Measurements from ENCODE around the gene MSH4. TPM values are rescaled to one million over a fixed set of nuclear protein-coding genes. Genes with fewer than 3 reads are reported as not detected.
"Not testable (repeated sequence)": the region's sequence is repeated elsewhere in the genome, so short reads cannot be mapped to it uniquely, and the experiment has no call there.

MSH4 gene
- total RNA-seq, 1 donor: 0.09 TPM

- no peak overlapping the region for H3K4me3 ChIP-seq (ENCODE audit: low read depth, low read length)
- TF ChIP-seq, protein P1, sequence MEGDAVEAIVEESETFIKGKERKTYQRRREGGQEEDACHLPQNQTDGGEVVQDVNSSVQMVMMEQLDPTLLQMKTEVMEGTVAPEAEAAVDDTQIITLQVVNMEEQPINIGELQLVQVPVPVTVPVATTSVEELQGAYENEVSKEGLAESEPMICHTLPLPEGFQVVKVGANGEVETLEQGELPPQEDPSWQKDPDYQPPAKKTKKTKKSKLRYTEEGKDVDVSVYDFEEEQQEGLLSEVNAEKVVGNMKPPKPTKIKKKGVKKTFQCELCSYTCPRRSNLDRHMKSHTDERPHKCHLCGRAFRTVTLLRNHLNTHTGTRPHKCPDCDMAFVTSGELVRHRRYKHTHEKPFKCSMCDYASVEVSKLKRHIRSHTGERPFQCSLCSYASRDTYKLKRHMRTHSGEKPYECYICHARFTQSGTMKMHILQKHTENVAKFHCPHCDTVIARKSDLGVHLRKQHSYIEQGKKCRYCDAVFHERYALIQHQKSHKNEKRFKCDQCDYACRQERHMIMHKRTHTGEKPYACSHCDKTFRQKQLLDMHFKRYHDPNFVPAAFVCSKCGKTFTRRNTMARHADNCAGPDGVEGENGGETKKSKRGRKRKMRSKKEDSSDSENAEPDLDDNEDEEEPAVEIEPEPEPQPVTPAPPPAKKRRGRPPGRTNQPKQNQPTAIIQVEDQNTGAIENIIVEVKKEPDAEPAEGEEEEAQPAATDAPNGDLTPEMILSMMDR (IDR thresholded peaks at IDR 0.05; ENCODE audit: insufficient read depth, low read length): no peak
- DNase-seq (ENCODE audit: low read depth): no peak
These were observed 24.7 kb upstream of the MSH4 start for GRCh38 chr1:75771978-75772377.

DNA sequence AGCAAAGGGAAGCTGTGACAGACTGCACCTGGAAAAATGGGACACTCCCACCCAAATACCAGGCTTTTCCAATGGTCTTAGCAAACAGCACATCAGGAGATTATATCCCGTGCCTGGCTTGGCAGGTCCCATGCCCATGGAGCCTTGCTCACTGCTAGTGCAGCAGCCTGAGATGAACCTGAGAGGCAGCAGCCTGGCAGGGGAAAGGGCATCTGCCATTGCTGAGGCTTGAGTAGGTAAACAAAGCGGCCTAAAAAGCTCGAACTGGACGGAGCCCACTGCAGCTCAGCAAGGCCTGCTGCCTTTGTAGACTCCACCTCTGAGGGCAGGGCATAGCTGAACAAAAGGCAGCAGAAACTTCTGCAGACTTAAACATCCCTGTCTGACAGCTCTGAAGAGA, 18.9 kb upstream of the MSH4 start:
- DNase-seq (ENCODE audit: low read depth); H3K4me3 ChIP-seq (ENCODE audit: low read depth, low read length): not testable (repeated sequence)

DNA sequence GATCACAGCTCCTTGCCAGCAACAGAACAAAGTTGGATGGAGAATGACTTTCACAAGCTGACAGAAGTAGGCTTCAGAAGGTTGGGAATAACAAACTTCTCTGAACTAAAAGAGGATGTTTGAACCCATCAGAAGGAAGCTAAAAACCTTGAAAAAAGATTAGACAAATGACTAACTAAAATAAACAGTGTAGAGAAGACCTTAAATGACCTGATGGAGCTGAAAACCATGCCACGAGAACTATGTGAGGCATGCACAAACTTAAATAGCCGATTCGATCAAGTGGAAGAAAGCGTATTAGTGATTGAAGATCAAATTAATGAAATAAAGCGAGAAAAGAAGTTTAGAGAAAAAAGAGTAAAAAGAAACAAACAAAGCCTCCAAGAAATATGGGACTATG, 18.0 kb upstream of the MSH4 start:
- not testable (repeated sequence) for DNase-seq (ENCODE audit: low read depth); H3K4me3 ChIP-seq (ENCODE audit: low read depth, low read length)

GRCh38 chr1:75780183-75780582, 16.5 kb upstream of the MSH4 start:
- H3K4me3 ChIP-seq (ENCODE audit: low read depth, low read length); DNase-seq (ENCODE audit: low read depth): not testable (repeated sequence)

DNA sequence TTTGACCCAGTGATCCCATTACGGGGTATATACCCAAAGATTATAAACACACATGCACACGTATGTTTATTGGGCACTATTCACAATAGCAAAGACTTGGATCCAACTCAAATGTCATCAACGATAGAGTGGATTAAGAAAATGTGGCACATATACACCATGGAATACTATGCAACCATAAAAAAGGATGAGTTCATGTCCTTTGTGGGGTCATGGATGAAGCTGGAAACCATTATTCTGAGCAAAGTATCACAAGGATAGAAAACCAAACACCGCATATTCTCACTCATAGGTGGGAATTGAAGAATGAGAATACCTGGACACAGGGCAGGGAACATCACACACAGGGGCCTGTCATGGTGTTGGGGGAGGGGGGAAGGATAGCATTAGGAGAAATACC, 12.8 kb upstream of the MSH4 start:
- DNase-seq (ENCODE audit: low read depth); H3K4me3 ChIP-seq (ENCODE audit: low read depth, low read length): not testable (repeated sequence)

DNA sequence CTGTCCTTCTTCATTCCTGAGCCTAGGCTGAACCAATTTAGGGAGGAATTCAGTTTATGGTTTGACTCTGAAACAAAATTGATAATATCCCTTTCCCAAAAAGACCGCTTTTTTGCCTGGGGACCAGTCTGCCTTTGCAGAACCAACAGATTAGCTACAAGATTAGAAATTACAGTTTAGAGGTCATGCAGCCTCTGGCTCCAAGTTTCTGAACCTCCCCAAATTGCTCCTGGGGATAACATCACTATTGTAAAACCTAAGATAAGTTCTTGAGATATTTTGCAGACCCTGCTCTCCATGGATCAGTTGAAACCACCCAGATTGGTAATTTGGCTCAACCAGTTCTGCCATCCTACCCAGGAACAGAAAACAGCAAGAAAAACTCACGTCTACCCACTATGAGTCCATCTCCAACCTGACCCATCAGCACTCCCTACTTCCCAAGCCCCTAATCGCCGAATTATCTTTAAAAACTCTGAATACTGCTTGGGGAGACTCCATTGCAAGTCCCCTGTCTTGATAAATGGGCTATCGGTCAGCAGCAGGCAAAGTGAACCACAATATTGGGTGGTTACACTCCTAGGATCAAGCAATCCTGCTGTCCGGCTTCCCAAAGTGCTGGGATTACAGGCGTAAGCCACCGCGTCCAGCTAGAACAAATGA, 11.2 kb upstream of the MSH4 start:
- DNase-seq (ENCODE audit: low read depth): no peak
- TF ChIP-seq, protein P1 (IDR thresholded peaks at IDR 0.05; ENCODE audit: insufficient read depth, low read length): no peak
- peak overlapping the region; percentile 98 for H3K4me3 ChIP-seq (ENCODE audit: low read depth, low read length)

DNA sequence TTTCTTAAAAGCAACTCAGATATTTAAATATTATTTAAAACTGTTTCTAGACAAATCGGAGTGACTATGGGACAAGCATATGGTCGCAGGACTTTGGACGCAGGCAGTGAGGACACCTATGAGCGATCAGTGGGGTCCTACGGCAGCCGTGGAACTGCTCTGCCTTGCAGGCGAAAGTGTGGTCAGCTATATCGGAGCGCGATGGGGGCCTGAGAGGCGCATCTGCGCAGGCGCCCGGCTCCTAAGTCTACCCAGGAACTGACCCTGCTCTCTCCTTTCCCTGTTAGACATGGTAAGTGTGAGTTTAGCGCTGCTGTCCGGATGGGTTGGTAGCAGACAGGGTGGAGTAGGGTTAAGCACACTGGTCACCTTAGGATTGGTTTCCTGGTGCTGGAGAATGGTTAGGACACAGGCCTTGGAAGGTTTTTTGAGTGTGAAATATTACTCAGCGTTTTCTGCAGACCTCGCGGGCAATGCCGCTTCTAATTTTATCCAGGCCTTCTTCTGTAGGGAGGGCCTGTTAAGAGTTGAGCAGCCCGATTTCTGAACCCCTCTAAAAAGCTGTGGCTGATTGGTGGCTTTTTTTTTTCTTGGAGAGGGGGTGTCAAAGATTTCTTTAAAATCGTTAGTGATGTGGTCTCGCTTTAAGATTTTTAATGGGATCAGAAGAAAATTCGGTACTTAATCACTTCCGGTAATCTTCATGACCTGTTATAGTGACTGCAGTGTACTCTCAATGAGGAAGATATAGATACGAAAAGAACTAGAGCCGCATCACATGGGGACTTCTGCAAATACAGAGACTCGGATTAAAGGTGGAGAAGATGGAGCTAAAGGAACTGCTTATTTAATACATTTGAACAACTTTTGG, 10.5 kb upstream of the MSH4 start, which contains the start of gene RABGGTB:
TSS of gene RABGGTB (plus strand) at position 274 of the 871 bp plus-strand sequence. CDS start at position 290, 16 bp downstream.
- TF ChIP-seq, protein P1 (IDR thresholded peaks at IDR 0.05; ENCODE audit: insufficient read depth, low read length): no peak
- DNase-seq (ENCODE audit: low read depth): peak; percentile 97
- peak within 1 kb of the TSS; percentile 98 for H3K4me3 ChIP-seq (ENCODE audit: low read depth, low read length)

- peak overlapping the region; percentile 98 for H3K4me3 ChIP-seq (ENCODE audit: low read depth, low read length)
- TF ChIP-seq, protein P1 (IDR thresholded peaks at IDR 0.05; ENCODE audit: insufficient read depth, low read length): no peak
- no peak for DNase-seq (ENCODE audit: low read depth)
These were observed 9.7 kb upstream of the MSH4 start for GRCh38 chr1:75786901-75787493.

All from fibroblast of the aortic adventitia (primary cell).